HG02840 (cell line): ENCODE measurements around the gene ANO5.
"Not testable (repeated sequence)": the region's sequence is repeated elsewhere in the genome, so short reads cannot be mapped to it uniquely, and the experiment has no call there.

Experiments used
- ATAC-seq: cut with Tn5 transposase; IDR thresholded peaks from one replicate; pipeline ENCODE4 v1.9.1; 2021; ENCODE audit warnings: mild to moderate bottlenecking, moderate library complexity, moderate number of reproducible peaks; ENCODE audit not compliant: unreplicated experiment, low FRiP score

ANO5 gene

DNA sequence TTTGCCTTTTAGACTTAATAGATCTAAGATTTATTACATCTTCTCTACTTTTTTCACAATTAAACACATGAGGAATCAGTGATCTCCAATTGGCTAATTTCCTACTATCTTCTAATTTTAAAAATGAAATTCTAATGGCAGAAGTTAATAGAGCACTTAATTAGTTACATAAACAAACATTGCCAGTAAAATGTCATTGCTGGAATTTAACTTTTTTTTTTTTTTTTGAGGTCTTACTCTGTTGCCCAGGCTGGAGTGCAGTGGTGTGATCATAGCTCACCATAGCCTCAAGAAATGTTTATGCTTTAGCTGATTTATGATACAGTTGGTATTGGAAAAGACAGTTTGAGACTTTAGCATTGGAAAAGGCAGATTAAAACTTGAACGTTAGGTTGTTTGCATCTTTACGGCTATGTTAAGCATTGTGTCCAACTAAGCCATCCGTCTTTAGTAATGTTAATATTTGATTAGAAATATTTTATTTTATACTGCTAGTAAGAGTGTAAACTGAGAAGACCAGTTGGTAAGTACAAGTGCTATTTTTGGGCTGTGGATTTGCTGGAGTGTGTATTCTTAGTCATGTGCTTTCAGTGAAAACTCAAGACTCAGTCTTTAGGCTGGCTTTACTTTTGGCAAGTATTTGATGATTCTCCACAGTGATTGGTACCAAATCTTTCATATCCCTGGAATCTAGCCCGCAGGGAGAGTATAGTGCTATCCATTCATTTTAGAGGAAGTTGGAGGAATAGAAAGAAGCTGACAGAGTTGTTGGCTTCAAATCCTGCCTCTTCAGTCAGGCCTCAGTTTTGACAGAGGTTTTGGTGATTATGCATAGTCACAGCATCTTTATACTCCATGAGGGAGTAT lies 4.5 kb downstream of the ANO5 start:
- ATAC-seq: no peak

DNA sequence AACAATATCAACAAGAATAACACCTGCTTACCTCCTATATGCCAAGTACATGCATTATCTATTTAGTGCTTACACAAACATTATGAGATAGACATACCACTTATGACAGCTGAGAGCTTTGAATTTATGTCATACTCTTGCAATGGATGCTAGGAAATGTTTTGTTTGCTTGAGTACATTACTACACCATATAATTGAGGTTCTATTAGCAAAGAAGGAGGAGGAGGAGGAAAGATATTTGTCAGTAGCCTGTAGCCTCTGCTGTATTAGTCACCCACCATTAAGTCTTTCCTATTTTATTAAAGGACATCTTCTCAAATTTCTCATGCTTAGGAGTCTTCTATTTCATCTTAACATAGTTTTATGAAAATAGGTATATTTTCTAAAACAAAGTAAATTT lies 6.4 kb downstream of the ANO5 start:
- ATAC-seq: no peak

DNA sequence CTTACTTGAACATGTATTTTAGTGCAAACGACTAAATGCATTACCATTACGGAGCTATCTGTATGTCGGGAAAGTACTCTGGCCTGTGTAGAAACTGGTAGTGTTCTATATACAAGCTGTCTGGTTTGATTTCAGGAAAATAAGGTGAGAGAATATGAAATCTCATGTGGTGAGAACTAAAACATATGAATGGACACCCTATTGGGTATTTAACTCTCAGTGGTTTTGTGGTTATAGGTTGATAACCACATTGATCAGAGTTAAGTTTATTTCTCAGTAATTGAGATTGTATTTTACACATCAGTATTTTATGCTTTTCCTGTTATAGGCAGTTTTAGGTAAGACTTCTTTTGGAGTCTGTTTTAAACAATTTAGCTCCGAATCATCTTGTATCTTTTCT lies 10.4 kb downstream of the ANO5 start:
- ATAC-seq: no peak

DNA sequence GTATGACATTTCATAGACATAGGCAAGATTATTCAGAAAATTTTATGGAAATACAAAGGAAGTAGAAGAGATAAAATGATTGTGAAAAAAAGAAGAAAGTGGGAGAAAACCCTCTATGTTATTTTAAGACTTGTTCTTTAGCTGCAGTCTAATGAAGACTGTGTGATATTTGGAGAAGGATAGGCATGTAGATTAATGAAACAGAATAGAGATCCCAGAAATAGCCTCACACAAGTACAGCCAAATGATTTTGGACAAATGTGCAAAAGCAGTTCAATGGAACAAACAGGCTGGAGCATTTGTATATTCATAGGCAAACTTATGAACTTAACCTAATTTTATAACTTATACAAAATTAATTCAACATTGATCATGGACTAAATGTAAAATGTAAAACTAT lies 14.3 kb downstream of the ANO5 start:
- no peak for ATAC-seq

DNA sequence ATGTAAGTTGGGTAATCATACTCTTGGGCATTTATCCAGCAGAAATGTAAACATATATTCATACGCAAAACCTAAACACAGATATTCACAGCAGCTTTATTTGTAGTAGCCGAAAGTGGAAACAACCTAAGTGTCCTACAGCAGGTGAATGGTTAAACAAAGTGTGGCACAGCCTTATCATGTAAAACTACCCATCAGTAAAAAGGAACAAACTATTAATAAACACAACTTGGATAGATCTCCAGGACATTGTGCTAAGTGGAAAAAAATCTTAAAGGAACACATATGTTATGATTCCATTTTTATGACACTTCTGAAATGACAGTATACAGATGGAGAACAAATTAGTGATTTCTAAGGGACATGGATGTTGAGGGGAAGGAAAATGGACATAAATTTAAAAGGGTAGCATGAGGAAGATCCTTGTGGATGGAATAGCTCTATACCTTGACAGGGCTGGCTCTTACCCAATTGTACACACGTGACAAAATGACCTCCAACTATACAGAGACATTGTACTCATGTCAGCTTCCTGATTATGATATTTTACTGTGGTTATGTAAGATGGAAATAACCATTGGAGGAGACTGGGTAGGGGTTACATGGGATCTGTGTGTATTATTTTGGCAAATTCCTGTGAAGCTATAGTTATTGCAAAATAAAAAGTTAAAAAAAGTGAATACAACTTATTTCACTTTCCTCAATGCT lies 15.4 kb downstream of the ANO5 start:
- no peak for ATAC-seq

DNA sequence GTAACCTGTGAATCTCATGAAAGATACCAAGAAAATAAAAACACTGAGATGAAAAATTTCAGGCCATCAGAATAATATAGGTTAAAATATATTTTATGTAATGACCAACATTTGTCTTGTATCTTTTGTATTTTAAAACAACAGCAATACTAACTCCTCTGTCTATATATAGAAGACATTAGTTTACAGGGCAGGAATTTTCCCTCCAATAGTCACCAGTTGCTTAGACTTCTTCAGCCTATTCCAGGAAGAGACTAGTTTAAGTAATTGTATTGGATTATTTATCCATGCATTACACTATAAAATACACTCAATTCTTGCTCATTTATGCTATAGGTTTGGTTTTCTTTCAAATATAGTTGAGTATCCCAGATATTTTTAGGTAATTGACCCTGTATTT lies 24.1 kb downstream of the ANO5 start:
- no peak for ATAC-seq

DNA sequence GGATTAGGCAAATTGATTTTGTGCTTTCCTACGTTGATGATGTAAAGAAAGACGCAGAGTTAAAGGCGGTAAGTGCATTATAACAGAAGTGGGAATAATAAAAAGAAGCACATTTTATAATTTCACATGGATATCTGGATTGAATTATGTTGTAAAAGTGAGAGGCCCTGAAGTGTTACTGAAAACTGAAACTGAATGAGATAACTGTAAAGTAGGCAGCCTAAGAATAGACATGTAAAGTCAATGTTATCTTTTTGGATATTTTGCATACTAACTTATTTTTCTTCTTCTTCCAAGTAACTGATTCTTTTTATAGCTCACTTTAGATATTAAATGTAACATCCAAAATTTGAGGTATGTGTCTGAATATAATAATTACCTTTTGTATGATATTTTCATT lies 28.3 kb downstream of the ANO5 start:
- ATAC-seq: no peak

DNA sequence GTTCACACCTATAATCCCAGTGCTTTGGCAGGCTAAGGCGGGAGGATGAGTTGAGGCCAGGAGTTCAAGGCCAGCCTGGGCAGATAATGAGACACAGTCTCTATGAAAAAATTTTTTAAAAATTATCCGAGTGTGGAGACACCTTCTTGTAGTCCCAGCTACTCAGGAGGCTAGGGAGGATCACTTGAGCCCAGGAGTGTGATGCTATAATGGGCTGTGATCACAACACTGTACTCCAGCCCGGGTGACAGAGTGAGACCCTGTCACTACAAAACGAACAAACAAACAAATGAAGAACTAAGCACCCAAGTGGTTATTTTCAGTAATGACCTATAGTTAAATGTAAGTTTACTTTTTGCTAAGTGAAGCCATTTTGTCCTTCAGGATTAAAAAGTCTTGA lies 32.3 kb downstream of the ANO5 start:
- ATAC-seq: no peak

DNA sequence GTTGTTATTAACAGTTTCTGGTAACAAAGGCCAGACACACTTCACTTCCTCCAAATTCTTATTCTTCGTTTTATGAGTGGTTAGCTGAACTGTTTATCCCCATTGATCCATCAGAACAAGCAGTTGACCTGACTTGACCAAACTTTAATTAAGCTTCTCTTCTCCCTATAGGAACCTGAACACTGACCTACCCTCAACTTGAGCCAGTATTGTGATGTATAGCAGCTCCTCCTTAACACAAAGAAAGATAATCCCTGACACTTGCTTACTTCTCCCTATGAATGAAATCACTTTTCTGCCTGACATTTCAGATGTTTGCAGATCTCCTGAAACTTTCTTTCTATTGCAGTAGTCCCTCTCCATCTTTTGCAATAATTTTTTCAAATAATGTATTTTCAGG lies 41.9 kb downstream of the ANO5 start:
- ATAC-seq: no peak

DNA sequence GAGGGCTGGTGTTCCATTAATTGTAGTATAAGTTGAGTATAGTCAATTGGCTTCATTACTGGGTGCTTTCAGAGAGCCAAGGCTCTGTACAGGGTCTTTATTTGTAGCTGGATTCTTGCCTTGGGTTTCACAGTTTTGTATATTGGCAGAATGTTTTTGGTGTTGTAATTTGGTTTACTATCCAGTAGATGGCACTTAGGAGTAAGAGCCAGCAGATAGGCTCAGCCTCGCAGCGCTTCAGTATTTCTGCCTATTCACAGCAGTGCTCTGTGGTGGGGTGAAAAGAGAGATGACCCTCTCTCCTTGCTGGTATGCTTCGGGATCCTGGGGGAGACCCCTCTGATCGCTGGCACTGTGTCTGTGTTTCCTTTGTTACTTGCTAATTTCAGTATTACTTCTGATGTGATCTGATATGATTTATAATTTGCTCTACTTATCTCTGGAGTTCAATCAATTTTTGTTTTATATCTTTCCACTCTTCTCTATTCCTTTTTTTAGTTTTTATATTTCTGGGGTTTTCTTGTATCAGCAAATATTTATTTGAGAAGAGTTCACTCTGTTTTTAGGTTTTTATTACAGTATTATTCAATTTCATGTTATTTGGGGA lies 52.2 kb downstream of the ANO5 start:
- peak; percentile 86 for ATAC-seq

DNA sequence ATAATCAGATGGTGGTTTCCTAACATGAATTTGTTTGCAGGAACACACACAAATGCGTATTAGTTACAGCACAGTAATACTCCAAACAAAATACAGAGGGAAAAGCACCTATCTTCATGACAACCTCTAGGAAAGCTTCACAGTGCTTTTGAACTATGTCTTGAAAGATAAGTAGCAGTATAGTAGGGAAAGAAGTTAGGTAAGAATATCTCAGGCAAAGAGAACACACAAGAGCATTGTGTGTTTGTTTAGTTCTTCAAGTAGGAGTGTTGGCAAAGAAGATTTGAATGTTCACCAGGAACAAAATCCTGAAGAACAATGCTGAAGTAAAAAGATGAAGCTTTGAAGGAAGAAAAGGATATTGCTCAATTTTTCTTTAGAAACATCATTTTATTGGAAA lies 54.1 kb downstream of the ANO5 start:
- ATAC-seq: no peak

DNA sequence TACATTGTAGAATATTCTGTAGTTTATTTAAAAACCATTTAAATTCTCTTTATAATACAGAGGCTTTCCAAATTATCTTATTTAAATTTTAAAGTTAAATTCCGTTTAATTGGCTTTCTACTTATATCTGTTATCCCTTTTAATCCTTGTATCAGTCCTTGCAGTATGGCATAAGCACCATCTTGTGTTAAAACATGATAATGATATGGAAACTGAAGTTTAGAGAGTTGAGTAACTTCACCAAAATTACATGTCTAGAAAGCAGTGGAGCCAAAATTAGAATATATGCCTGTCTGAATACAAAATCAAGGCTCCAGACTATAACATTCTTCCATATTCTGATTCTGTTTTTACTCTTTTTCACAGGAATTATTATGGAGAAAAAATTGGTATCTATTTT lies 57.0 kb downstream of the ANO5 start:
- no peak for ATAC-seq

DNA sequence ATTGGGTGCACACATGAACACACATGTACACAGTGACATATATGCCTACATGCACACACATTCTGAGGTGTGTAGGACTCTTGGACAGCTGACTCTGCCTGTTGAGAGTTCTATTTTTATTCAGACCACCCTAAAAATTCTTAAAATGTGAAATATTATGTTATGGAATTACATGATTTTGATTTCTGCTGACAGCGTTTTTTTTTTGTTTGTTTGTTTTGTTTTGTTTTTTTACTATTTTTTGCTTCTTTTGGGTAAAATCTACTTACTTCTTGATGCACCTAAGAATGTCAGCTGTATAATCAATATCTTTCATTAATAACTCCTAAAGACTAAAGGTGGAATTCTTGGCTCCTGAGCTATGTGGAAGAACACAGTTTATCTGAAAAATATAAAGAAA lies 64.0 kb downstream of the ANO5 start:
- no peak for ATAC-seq

DNA sequence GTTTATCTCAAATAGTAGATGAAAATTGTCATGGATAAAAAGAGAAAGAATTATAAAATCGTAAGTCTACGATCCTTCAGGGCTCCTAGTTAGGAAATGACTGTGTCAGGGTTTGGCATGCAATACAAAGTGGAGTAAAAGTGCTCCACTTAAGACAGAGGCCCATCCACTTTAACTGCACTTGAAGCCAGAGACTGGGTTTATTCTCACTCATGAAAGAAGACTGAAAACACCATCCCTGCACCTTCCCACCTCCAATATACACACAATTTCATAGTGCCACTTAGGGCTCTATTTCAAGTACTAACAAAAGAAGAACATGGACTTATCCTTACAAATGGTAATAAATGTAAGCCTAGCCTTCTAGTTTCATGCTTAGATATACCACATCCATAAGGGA lies 70.7 kb downstream of the ANO5 start:
- no peak for ATAC-seq

DNA sequence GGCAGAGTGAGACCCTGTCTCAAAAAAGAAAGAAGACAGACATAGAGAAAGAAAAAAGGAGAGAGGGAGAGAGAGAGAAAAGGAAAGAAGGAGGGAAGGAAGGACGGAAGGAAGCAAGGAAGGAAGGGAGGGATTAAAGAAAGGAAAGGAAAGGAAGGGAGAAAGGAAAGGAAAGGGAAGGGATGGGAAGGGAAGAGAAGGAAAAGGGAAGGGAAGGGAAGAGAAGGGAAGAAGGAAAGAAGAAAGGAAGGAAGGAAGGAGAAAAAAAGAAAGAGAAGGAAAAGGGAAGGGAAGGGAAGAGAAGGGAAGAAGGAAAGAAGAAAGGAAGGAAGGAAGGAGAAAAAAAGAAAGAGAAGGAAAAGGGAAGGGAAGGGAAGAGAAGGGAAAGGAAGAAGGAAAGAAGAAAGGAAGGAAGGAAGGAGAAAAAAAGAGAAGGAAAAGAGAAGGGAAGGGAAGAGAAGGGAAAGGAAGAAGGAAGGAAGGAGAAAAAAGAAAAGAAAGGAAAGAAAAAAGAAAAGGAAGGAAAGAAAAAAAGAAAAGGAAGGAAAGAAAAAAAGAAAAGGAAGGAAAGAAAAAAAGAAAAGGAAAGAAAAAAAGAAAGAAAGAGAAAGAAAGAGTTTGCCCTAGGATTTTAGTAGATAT lies 76.2 kb downstream of the ANO5 start:
- ATAC-seq: not testable (repeated sequence)

DNA sequence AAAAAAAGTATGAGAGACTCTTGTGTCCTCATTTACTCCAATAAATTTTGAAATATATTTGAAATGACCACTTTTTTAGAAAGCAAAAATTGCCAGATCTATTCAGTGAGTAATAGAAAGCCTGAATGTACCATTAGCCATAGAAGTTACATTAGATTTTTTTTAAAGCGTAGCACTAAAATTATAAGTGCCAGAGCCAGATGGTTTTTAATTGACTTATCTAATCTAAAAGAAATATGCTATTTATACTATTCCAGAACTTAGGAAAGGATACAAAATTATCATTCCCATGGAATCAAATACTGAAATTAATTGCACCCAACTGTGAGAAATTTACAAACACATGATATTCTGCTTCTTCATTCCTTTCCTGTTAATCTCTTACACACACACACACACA lies 80.9 kb downstream of the ANO5 start:
- ATAC-seq: no peak

DNA sequence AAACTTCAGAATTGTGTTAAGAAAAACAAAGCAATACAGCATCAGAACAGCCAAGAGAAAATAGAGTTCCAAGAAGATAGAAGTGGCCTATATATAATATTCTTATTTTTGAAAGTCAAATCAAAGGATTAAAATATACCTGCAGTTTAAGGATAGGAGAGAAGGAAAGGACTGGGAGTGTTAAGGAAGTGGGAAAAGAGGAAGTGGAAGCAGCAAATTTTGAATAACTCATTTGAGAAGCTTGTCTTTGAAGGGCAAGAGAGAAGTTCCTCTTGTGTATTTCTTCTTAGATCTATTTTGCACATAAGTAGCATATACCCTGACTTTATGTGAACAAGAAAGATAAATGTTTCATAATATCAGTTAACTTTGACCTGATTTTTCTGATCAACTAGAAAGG lies 82.7 kb downstream of the ANO5 start:
- ATAC-seq: no peak

DNA sequence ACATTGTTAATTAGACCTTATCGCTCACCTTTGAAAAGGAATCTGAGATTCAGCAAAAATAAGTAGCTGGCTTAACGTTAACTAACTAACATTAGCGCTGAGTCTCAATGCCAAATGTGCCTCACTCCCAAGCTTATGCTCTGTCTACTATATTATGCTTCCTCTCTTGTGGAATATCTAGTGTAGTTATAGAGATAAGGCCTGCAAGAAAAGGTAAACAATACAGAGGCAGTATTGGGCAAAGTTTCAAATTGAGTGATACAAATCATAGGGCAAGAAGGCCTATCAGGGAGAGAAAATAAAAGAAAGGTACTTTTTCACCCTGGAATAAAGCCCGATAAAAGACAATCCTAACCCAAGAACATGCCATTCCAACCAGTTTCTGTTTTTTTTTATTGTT lies 83.7 kb downstream of the ANO5 start:
- ATAC-seq: no peak

DNA sequence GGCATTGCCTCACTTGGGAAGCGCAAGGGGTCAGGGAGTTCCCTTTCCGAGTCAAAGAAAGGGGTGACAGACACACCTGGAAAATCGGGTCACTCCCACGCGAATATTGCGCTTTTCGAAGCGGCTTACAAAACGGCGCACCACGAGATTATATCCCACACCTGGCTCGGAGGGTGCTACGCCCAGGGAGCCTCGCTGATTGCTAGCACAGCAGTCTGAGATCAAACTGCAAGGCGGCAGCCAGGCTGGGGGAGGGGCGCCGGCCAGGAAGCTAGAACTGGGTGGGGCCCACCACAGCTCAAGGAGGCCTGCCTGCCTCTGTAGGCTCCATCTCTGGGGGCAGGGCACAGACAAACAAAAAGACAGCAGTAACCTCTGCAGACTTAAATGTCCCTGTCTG lies 92.1 kb downstream of the ANO5 start:
- ATAC-seq: not testable (repeated sequence)

DNA sequence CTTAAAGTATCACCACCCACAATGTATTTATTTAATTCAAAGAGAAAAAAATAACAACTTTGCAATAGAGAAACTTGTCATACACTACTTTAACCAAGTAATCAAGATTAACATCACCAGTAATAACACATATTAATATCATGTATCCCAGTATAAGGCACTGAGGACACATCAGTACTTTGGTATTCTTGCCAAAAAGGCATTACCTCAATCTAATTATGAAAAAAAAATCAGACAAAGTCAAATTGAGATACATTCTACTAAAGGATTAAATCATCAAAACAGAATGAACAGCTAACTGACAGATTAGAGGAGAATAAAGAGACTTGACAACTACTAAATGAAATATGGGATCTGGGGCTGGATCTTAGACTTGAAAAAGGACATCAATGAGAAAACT lies 109.5 kb downstream of the ANO5 start:
- no peak for ATAC-seq

DNA sequence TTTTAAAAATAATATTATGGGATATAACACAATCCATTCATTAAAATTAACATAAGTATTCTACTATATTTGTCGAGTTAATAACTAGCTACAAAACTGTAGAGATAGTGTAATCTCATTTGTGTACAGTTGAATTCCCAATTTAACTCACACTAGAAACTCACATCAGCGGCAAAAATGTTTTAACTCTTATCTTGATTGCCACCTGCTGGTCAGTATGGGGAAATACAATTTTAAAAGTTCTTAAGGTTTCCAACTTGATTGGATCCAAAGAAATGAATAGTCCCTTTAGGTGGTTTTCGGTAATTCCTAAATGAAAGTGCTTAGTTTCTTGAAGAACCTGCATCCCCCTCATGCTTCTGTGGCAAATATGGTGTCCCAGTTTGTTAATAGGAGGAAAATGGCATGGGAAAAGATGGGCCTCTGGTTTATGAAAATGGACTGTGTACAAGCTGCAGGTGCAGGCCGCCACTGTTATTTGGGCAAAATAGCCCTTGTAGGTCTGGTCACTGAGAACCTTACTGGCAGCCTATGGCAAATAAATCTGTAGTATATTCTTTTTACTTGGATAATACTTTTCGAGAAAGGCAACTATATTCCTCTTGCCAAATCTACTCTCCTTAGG lies 111.6 kb downstream of the ANO5 start:
- no peak for ATAC-seq
